ENCODE measurements around the gene C1RL.

The C1RL gene

GRCh38 chr12:7146228-7146627, 37.2 kb upstream of the C1RL start:
- Histone ChIP-seq H3K4me3 (ENCODE audit: low read depth, low read length) (no peak overlapping the region), H3K36me3 (no peaks in the 10 kb centered on the region), H3K27me3 (no peaks in the 10 kb centered on the region), H3K4me1 (peaks cover 5% of the 10 kb centered on the region), H3K9me3 (no peaks in the 10 kb centered on the region)
- no peak for TF ChIP-seq CTCF (IDR thresholded peaks at IDR 0.05; ENCODE audit: low read depth, low read length)
- no peak for DNase-seq

DNA sequence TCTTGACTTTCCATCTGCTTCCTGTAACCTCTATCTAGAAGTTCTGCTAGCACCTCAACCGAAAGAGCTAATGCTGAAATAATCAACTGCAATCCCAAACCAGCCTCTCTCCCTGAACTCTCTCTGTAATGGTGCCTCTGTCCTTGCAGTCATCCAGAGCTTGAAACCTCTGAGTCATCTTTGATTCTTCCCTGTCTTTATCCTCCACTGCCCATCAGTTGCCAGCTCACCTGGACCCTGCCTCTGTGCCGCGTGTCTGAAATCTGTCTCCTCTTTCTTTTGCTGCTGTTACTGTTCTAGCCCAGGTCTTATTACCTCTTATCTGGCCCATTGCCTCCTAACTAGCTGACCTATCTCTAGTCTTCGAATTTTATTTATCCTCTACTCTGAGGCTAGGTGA, 36.7 kb upstream of the C1RL start:
- Histone ChIP-seq H3K27me3 (no peaks in the 10 kb centered on the region), H3K4me3 (ENCODE audit: low read depth, low read length) (no peak overlapping the region), H3K4me1 (peaks cover 5% of the 10 kb centered on the region), H3K36me3 (no peaks in the 10 kb centered on the region), H3K9me3 (no peaks in the 10 kb centered on the region)
- TF ChIP-seq CTCF (IDR thresholded peaks at IDR 0.05; ENCODE audit: low read depth, low read length) = no peak
- DNase-seq = no peak

- H3K9me3 ChIP-seq = no peaks in the 10 kb centered on the region
- H3K4me1 ChIP-seq = peaks cover 5% of the 10 kb centered on the region
- H3K27me3 ChIP-seq = no peaks in the 10 kb centered on the region
- no peaks in the 10 kb centered on the region for H3K36me3 ChIP-seq
- TF ChIP-seq CTCF (IDR thresholded peaks at IDR 0.05; ENCODE audit: low read depth, low read length) = peak; percentile 64
- H3K4me3 ChIP-seq (ENCODE audit: low read depth, low read length) = no peak overlapping the region
- DNase-seq = no peak
These were observed 35.6 kb upstream of the C1RL start for GRCh38 chr12:7144414-7145120.

DNA sequence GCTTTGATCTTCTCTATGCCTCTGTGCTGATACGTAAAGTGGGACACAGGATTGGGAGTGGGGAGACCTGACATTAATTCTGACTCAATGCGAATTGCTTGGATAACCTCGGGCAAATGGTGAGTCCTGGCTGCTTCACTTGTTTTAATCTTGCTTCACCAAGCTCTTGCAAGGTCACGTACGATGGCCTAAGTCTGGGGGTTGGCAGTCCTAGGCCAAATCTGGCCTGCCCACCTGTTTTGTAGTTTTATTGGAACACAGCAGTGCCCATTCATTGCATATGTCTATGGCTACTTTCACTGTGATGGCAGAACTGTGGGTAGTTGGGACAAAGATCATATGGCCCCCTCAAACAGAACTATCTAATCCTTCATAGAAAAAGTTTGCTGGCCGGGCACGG, 34.5 kb upstream of the C1RL start:
- Histone ChIP-seq H3K27me3 (no peaks in the 10 kb centered on the region), H3K4me1 (peaks cover 5% of the 10 kb centered on the region), H3K4me3 (ENCODE audit: low read depth, low read length) (no peak overlapping the region), H3K9me3 (no peaks in the 10 kb centered on the region), H3K36me3 (no peaks in the 10 kb centered on the region)
- DNase-seq = no peak
- TF ChIP-seq CTCF (IDR thresholded peaks at IDR 0.05; ENCODE audit: low read depth, low read length) = no peak

DNA sequence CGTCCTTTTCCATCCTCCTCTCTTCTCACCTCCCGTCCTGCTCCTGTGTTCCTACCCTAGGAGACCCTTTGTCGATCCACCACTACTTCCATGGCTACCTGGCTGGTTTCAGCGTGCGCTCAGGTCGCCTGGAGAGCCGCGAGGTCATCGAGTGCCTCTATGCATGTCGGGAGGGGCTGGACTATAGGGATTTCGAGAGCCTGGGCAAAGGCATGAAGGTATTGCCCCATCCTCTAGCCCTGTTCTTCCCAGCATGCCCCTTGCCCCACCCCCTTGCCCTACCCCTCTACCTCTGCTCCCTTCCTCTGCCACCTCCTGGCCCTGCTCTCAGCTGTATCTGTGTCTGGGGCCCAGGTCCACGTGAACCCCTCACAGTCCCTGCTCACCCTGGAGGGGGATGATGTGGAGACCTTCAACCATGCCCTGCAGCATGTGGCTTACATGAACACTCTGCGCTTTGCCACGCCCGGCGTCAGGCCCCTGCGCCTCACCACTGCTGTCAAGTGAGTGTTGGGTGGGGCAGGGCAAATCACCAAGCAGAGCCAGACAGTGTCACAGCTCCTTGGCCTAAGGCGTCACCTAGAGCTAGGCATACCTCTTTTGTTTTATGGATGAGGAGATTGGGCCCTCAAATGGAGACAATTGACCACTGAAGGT, 33.9 kb upstream of the C1RL start:
- Histone ChIP-seq H3K4me3 (ENCODE audit: low read depth, low read length) (no peak overlapping the region), H3K27me3 (no peaks in the 10 kb centered on the region), H3K4me1 (peaks cover 5% of the 10 kb centered on the region), H3K9me3 (no peaks in the 10 kb centered on the region), H3K36me3 (no peaks in the 10 kb centered on the region)
- TF ChIP-seq CTCF (IDR thresholded peaks at IDR 0.05; ENCODE audit: low read depth, low read length) = no peak
- no peak for DNase-seq

DNA sequence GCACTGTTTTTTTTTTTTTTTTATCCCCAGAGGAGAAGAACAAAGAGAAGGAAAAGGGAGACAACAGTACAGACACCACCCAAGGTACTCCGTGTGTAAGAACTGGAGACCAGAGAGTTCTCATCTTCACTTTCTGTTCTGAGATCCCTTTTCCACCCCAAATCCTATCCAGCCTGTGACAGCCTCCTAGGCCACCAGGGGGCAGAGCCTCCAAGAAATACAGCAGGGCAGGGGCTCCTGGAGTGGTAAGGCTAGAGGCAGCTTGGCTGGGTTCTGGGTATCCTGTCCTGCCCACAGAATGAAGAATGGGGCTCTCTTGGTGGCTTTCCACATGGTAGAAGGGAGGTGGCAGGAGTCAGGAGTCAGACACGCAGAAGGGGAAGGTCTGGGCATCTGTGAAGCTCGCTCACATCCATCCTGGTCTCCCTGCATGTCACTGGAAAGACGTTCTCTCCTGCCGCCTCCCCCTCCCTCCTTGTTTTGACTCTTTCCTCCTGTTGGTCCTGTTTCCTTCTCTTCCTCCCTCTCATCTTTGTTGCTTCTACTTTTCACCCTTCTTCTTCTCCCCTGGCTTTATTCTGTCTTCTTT, 33.1 kb upstream of the C1RL start:
- no peak overlapping the region for H3K4me3 ChIP-seq (ENCODE audit: low read depth, low read length)
- H3K4me1 ChIP-seq = peaks cover 5% of the 10 kb centered on the region
- H3K9me3 ChIP-seq = no peaks in the 10 kb centered on the region
- no peaks in the 10 kb centered on the region for H3K36me3 ChIP-seq
- DNase-seq = peak; percentile 80
- no peaks in the 10 kb centered on the region for H3K27me3 ChIP-seq
- peak; percentile 95 for TF ChIP-seq CTCF (IDR thresholded peaks at IDR 0.05; ENCODE audit: low read depth, low read length)
